Calu3 (cell line): ENCODE results near the gene ABCA7. TPM values are rescaled to one million over a fixed set of nuclear protein-coding genes. Genes with fewer than 3 reads are reported as not detected.

Experiments used
- BruUV-seq: library from RNA; stranded (reverse); fragments of 400-500 nt; replicated peaks from 2 replicates; lab custom pipeline; 2021; lab: Mats Ljungman, UMichigan
- CTCF ChIA-PET: fragments of 300-600 bp; sonication (Branson Sonifier 250); formaldehyde crosslinking; loops from one replicate; lab custom pipeline; 2022; ENCODE audit warnings: antibody characterized with exemption; lab: Charles Lee
- DNase-seq: peaks from one replicate; pipeline ENCODE4 v3.0.0; 2022
- H3K27ac Mint-ChIP-seq: one replicate; pipeline ENCODE4 v1.8.0; 2022; ENCODE audit warnings: mixed read lengths; ENCODE audit not compliant: unreplicated experiment
- H3K27me3 Mint-ChIP-seq: one replicate; pipeline ENCODE4 v1.8.0; 2022; ENCODE audit warnings: mixed read lengths; ENCODE audit not compliant: unreplicated experiment
- H3K36me3 Mint-ChIP-seq: one replicate; pipeline ENCODE4 v1.8.0; 2022; ENCODE audit warnings: mild to moderate bottlenecking, moderate library complexity, mixed read lengths; ENCODE audit not compliant: insufficient read depth, unreplicated experiment
- H3K4me1 Mint-ChIP-seq: one replicate; pipeline ENCODE4 v1.8.0; 2022; ENCODE audit warnings: mild to moderate bottlenecking, low read depth, mixed read lengths; ENCODE audit not compliant: unreplicated experiment
- H3K4me3 Mint-ChIP-seq: one replicate; pipeline ENCODE4 v1.8.0; 2022; ENCODE audit warnings: mild to moderate bottlenecking, low read depth, moderate library complexity, mixed read lengths; ENCODE audit not compliant: unreplicated experiment
- H3K9me3 Mint-ChIP-seq: one replicate; pipeline ENCODE4 v1.8.0; 2022; ENCODE audit warnings: low read depth, mixed read lengths; ENCODE audit not compliant: unreplicated experiment
- intact Hi-C: fragments of 100-400 bp; cut with micrococcal nuclease; formaldehyde crosslinking; loops from one replicate; pipeline ENCODE4 v1.10.0; 2022; ENCODE audit not compliant: unreplicated experiment
- total RNA-seq: library from RNA; stranded (reverse); gene quantifications from 2 replicates; pipeline ENCODE4 v1.2.3, GENCODE V29; 2022
- TF ChIP-seq, protein P1 (sequence below): fragments of 200-600 bp; IDR thresholded peaks from one replicate; pipeline ENCODE4 v1.8.0; 2022; ENCODE audit warnings: antibody characterized with exemption; ENCODE audit not compliant: unreplicated experiment

ABCA7 gene
- total RNA-seq, 1 experiment from 2014 or later = 22.7 TPM

DNA sequence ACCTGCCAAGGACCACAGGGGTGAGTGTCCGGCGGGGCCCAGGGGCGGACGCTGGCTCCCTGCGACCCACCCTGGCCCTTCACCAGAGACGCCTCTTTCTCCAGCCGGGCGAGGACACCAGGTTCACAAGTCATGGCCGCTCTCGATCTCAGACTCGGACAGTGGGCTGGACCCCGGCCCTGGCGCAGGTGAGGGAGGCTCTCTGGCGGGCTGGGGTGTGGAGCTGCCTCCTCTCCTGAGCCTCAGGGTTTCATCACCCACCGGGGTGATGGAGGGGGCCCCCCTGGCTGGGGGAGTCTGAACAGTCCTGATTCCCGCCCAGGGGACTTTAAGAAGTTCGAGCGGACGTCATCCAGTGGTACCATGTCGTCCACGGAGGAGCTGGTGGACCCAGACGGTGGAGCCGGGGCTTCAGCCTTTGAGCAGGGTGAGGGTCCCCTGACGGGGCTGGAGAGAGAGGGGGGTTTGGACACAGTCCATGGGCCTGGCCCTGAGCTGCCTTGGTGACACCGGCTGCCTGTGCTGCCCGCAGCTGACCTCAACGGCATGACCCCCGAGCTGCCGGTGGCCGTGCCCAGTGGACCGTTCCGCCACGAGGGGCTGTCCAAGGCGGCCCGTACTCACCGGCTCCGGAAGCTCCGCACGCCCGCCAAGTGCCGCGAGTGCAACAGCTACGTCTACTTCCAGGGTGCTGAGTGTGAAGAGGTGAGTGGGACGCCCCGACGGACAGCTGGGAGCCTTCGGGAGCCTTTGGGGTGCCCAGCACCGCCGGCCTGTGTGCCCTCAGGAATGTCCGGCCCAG lies 40.7 kb downstream of the ABCA7 start:
- H3K36me3 Mint-ChIP-seq = peaks cover 17% of the 10 kb centered on the region
- H3K4me1 Mint-ChIP-seq = no peaks in the 10 kb centered on the region
- DNase-seq = no peak
- H3K4me3 Mint-ChIP-seq = no peak overlapping the region
- no peaks in the 10 kb centered on the region for H3K27me3 Mint-ChIP-seq
- TF ChIP-seq, protein P1, sequence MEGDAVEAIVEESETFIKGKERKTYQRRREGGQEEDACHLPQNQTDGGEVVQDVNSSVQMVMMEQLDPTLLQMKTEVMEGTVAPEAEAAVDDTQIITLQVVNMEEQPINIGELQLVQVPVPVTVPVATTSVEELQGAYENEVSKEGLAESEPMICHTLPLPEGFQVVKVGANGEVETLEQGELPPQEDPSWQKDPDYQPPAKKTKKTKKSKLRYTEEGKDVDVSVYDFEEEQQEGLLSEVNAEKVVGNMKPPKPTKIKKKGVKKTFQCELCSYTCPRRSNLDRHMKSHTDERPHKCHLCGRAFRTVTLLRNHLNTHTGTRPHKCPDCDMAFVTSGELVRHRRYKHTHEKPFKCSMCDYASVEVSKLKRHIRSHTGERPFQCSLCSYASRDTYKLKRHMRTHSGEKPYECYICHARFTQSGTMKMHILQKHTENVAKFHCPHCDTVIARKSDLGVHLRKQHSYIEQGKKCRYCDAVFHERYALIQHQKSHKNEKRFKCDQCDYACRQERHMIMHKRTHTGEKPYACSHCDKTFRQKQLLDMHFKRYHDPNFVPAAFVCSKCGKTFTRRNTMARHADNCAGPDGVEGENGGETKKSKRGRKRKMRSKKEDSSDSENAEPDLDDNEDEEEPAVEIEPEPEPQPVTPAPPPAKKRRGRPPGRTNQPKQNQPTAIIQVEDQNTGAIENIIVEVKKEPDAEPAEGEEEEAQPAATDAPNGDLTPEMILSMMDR = no peak
- H3K9me3 Mint-ChIP-seq = no peaks in the 10 kb centered on the region
- H3K27ac Mint-ChIP-seq = no peak overlapping the region
- CTCF ChIA-PET = no interaction called here
- intact Hi-C loops = no loop called here
- BruUV-seq = no TSS peak

DNA sequence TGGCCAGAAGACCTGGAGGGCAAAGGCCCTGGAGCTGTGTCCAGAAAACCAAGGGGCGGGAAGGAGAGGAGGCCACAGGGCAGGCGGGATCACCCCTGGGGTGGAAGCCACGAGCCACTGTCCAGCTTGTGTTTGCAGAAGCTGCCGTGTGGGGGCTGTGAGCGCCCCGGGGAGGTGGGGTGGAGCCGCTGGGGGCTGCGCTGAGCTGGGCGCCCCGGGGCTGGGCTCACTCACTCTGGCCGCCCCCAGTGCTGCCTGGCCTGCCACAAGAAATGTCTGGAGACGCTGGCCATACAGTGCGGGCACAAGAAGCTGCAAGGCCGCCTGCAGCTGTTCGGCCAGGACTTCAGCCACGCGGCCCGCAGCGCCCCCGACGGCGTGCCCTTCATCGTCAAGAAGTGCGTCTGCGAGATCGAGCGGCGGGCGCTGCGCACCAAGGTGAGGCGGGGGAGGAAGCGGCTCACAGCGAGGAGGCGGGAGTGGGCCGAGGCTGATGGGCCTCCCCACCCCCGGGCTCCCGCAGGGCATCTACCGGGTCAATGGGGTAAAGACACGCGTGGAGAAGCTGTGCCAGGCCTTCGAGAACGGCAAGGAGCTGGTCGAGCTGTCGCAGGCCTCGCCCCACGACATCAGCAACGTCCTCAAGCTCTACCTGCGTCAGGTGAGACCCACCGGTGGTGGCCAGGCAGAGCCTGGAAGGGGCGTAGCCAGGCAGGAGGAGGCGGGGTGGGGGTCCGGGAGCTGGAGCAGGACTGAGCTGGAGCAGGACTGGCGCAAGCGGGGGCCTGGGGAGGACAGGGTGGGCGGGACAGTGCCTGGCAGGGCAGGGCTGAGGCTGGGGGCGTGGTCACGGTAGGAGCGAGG lies 41.6 kb downstream of the ABCA7 start:
- peaks cover 23% of the 10 kb centered on the region for H3K36me3 Mint-ChIP-seq
- CTCF ChIA-PET = no interaction called here

DNA sequence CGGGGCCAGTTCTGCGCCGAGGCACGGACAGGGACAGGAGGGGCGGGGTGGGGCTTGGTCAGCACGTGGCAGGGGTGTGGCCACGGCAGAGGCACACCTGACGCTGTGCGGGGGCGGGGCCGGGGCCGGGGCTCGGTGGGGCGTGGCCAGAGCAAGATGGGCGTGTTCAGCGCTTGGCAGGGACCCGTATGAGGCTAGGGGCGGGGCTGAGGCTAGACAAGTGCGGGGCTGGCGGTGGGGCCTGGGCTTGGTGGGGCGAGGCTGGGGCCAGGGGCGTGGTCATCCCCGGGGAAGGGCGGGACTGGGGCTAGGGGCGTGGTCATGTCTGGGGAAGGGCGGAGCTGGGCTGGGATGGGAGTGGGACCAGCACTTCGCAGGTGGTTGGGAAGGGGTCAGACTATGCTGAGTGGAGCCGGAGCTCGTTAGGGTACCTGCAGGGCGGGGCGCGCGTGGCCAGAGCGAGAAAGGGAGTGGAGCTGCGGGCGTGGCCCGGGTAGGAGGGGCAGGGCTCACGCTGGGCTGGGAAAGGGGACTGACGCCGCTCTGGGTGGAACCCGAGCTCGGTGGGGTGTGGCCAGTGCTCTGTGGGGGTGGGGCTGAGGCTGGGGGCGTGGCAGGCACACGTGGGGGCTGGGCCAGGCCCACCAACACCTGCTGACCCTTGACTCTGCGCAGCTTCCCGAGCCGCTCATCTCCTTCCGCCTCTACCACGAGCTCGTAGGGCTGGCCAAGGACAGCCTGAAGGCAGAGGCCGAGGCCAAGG lies 42.4 kb downstream of the ABCA7 start:
- H3K27me3 Mint-ChIP-seq = no peaks in the 10 kb centered on the region
- DNase-seq = no peak
- TF ChIP-seq, protein P1 = no peak
- intact Hi-C loops = no loop called here
- no peak overlapping the region for H3K27ac Mint-ChIP-seq
- no TSS peak for BruUV-seq
- CTCF ChIA-PET = no interaction called here
- H3K9me3 Mint-ChIP-seq = no peaks in the 10 kb centered on the region
- no peaks in the 10 kb centered on the region for H3K4me1 Mint-ChIP-seq
- H3K4me3 Mint-ChIP-seq = no peak overlapping the region
- peaks cover 23% of the 10 kb centered on the region for H3K36me3 Mint-ChIP-seq

More for the DNA sequence above, 41.6 kb downstream of the ABCA7 start:
- no peaks in the 10 kb centered on the region for H3K27me3 Mint-ChIP-seq
- H3K9me3 Mint-ChIP-seq = no peaks in the 10 kb centered on the region
- no peaks in the 10 kb centered on the region for H3K4me1 Mint-ChIP-seq
- intact Hi-C loops = no loop called here
- TF ChIP-seq, protein P1 = no peak
- H3K4me3 Mint-ChIP-seq = no peak overlapping the region
- H3K27ac Mint-ChIP-seq = no peak overlapping the region
- no peak for DNase-seq
- no TSS peak for BruUV-seq
